HTERT RPE-1 (cell line): Measurements from ENCODE around the gene FYN.

ENCODE experiments used
- in situ Hi-C: fragments of 300-500 bp; cut with MboI; formaldehyde crosslinking; loops from 4 replicates; pipeline ENCODE4 v1.14.3; 2020; ENCODE audit warnings: low sequenced_read_pairs

FYN gene

DNA sequence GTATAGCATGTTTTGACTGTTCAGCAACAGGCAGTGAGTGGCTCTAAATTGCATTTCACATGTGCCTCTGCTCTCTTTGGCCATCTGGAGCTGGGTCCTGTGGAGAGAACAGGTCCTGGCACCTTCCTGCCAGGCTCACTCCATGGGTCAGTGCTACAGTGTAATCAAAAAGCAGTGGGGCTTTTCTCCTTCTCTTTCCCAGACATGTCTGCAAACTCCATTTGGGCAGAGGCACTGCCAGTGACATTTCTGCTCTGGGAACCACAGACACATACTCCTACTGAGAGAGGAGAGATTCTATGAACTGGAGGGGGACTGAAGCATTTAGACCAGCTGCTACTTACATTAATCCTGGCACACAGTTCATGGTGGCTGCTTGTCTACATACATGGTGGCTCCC, 199.3 kb downstream of the FYN start:
- in situ Hi-C loops: no loop called here

GRCh38 chr6:111673532-111673931, 199.7 kb downstream of the FYN start:
- in situ Hi-C loops: no loop called here

GRCh38 chr6:111672761-111673450, 200.3 kb downstream of the FYN start:
- in situ Hi-C loops: no loop called here

GRCh38 chr6:111669326-111669725, 203.9 kb downstream of the FYN start:
- in situ Hi-C loops: no loop called here

- in situ Hi-C loops: no loop called here
Observed at GRCh38 chr6:111668410-111668809, 204.8 kb downstream of the FYN start.

- in situ Hi-C loops: no loop called here
Observed at GRCh38 chr6:111667931-111668330, 205.3 kb downstream of the FYN start.

DNA sequence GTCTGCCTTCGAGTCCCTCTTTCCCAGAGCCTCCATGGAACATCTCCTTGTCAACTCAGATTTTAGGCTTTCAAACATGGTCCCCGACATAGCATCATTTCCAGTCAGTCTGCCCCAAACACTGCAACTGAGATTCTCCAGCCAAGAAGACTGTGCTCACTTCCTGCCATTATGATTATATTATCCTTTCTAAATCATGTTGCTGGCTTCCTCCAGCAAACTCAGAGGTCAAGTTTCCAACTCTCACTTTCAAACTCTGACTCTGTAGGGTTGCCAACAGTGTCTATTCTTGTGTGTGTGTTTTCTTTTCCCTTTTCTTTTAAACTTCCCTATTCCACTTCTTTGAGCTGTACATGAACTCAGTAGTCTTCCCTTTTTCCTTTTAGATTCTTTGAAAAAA, 206.4 kb downstream of the FYN start:
- in situ Hi-C loops: no loop called here

DNA sequence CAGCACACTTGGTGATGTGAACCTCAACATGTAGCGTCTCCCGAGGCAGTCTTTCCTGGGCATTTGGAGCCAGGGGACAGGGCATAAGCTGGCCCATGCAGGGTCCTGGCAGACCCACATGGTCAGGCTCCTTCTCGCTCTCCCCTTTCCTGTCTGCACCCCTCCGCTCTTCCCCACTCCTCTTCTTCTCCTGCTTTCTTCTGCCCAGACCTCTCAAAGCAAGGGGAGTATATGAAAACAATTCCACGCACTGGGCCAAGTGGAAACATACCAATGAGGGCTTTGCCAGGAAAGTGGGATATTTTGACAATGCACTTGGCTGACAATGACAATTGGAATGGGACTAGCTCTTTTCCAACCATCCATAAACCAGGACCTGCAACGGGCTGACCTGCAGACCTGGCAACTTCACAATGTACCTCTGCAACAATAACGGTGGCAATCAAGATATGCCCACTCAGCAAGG, 208.7 kb downstream of the FYN start:
- in situ Hi-C loops: no loop called here

DNA sequence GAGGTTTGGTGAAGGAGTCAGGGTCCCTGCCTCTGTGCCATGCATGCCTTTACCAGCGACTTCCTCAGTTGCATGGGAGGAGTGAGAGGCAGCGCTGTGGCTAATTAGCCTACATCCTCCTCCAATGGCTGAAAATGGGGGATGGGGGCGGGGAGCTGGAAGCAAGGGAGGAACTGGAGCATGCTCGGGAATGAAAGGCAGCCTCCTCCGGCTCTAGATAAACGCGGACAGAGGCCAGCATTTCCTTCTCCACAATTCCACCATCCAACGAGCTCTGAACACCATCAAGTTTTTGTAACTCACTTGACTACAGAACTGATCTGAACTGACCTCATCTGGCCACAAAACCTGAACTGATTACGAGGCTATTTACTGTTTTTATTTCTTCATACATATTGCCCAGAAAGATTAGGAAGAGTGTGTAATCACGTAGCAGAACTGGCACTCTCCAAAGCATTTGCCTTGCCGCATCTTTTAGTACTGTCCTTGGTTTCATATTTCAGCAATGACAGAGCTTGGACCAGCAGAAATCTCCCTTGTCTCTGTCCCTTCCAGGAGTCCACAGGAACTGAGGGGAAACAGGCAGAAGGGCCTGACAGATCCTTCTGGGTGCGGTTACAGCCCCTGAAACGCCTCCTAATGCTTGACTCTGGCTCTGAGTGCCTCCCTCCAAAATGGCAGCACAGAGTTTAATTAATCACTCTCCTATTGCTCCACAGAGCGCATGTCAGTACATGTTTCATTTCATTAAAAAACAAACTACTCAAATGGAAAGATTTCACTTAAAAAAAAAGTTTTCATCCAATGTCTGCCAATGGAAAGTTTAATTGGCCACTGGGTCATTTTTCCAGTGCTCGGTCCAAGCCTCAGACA, 209.3 kb downstream of the FYN start:
- in situ Hi-C loops: no loop called here

GRCh38 chr6:111662794-111663593, 210.3 kb downstream of the FYN start:
- in situ Hi-C loops: no loop called here

DNA sequence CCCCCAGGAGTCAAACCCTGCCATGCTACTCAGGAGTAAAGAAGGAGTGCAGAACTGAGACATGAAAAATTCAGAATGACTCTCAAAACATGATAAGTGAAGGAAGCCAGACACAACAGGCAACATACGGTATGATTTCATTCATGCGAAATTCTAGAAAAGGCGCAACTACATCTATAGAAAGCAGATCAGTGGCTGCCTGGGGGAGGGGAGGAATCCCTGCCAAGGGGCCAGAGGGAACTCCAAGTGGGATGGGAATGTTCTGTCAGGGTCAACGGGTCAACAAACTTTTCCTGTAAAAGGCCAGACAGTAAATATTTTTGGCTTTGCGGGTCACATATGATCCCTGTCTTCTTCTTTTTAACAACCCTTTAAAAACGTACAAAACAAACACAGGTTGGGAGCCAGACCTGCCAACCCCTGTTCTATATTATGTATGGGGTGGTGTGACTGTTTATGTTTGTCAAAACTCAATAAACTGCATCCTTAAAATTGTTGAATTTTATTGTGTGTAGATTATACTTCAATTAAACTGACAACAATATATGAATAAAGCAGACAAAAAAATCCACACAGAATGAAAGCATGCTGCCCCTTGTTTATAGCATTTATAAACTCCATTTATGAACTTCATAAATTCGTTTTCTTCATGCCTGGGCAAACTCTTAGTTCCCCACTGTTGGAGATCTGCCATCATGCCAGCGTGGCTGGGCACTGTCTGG, 211.0 kb downstream of the FYN start:
- in situ Hi-C loops: no loop called here

DNA sequence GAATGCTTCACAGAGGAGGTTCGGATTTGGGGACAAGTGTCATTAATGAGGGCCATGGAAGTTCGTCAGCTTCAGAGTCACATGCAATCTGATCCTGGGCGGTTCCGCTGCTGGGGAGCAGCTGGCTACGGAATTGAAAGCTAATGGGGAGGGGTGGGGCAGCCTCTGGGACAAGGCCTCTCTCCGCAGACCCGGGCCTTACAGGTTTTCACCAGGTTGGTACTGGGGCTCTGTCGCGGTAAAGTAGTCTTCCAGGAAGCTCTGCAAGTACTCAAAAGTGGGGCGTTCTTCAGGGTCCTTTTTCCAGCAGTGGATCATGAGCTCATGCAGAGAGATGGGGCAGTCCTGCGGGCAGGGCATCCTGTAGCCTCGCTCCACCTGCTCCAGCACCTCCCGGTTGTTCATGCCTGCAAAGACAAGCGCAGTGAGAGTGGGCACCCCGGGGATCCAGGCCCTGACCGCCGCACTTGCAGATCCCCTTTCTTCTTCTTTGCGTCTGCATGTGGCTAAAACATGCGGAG, 211.7 kb downstream of the FYN start:
- in situ Hi-C loops: no loop called here

DNA sequence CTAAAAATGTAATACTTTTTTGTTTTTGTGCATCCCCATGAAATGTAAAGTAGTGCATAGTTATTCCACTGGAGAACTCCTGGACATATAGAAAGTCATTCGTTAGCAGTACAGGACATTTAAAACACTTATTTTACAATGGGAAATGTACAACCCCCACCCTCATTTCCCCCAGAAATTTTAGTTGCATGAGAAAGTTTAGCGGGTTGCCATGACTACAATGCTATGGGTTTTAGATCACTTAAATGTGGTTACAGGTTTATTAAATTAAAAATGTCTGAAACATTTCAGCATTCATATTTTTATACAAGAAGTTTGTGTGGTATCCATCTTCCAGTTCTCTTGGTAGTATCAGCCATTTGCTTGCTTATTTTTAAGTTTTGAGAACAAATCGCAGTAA, 212.7 kb downstream of the FYN start:
- in situ Hi-C loops: no loop called here

DNA sequence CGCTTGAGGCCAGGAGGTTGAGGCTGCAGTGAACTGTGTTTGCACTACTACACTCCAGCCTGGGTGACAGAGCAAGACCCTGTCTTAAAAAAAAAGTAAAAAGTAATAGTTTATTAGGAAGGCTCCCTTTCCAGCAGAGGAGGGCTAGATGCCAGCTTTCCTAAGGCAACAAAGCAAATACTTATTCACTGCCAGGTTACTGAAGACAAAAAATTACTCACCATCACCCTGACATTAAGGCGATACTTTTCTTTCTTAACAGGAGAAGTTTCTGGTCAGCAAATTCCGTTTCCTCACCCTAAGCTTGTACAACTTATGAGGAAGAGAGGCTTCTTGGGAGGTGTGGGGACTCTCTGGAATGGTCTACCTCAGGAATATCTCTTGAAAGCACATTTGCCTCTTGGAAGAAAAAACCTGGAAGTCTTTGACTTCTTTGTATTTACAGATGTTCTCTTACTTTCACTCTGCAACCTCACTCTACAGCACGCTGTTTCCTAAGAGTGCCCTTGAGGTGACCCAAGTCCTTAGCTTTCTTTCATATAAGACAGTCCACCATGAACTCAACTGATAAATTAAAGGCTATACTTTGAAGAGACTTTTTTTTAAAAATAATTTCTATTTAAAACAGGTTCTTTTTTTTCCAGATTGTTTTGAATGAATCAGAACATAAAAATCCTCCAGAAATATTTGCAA, 214.6 kb downstream of the FYN start:
- in situ Hi-C loops: no loop called here

GRCh38 chr6:111657146-111657545, 216.1 kb downstream of the FYN start:
- in situ Hi-C loops: no loop called here

DNA sequence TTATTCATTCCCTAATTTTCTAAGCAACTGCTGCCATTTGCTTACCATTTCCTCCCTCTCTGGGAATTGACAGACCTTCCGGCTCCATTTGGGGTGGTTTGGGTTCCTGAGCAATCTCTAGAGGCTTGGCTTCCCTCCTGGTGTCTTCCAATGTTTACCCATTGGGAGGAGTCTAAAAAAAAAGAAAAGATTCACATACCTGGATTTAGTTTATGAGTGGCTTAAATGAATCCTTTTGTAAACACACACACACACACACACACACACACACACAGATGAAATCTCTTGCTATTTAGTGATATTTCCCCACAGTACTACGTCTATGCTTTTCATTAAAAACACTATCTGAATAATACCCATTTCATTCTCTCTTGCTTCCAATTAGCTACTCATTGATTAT, 219.3 kb downstream of the FYN start:
- in situ Hi-C loops: no loop called here

GRCh38 chr6:111653434-111653833, 219.8 kb downstream of the FYN start:
- in situ Hi-C loops: no loop called here

DNA sequence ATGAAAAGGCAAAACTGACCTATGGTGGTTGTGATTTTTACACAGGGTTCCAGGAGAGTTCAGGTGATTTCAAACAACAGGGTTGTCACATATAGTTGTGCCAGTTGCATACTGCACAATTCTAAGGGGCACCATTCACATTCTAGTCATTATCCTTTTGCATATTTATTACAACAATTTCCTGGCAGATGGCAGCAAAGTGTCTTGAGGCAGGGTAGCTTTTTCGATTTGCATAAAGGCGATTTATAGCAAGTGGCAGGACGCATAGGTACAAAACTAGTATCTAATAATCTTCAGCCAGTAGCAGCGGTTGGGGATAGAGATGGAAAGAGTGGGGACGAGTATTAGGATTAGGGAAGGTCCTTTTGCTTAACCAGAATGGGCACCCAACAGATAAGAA, 221.1 kb downstream of the FYN start:
- in situ Hi-C loops: no loop called here

DNA sequence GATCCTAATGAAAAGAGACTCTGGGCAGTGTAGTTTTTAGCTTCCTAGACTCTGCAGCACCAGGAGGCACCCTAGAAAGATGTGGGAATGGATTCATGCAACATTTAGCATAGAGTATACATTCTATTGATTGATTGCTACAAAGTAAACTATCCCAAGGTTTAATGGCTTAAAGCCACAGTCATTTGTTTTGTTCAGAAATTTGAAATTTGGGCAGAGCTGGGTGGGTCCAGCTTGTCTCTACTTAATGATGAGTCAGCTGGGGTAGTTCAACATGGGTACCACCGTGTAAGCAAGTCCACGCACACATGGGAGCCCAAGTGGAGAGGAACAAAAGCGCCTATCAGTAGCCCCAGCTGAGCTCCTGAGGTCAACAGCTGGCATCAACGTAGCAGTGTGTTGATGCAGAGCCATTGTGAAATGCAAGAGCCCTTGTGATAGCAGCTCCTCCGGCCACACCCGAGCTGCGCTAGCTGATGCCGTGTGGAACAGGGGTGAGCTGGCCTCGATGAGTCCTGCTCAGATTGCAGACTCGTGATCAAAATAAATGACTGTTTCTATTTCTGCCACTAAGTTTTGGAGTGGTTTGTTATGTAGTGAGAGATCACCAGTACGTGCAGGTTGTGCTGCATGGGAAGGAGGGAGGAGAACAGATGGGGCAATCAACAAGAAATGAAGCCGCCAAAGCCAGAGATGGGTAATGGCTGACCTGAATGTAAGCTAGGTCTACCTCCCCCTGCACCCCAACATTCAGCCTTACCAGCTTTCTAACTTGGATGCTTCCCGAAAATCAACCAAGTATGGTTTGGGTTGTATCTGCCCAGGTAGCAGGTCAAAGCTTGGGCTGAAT, 221.8 kb downstream of the FYN start:
- in situ Hi-C loops: no loop called here
